Ishikawa (cell line): ENCODE results near the gene MRPS15.

Experiments
- CEBPB ChIP-seq: IDR thresholded peaks from 2 replicates; pipeline ENCODE4 v1.6.1; 2012
- CREB1 ChIP-seq: IDR thresholded peaks from 2 replicates; pipeline ENCODE4 v1.6.1; 2012; ENCODE audit warnings: low read depth
- EGR1 ChIP-seq: IDR thresholded peaks from 2 replicates; pipeline ENCODE4 v1.6.1; 2012
- EP300 ChIP-seq: IDR thresholded peaks from 2 replicates; pipeline ENCODE4 v1.6.1; 2012; ENCODE audit warnings: borderline replicate concordance
- FOXM1 ChIP-seq: IDR thresholded peaks from 2 replicates; pipeline ENCODE4 v1.6.1; 2012; ENCODE audit warnings: low read depth, borderline replicate concordance
- MAX ChIP-seq: IDR thresholded peaks from 2 replicates; pipeline ENCODE4 v1.6.1; 2012
- NFIC ChIP-seq: IDR thresholded peaks from 2 replicates; pipeline ENCODE4 v1.6.1; 2012
- RAD21 ChIP-seq: IDR thresholded peaks from 2 replicates; pipeline ENCODE4 v1.6.1; 2012; ENCODE audit warnings: low read depth
- TAF1 ChIP-seq: IDR thresholded peaks from 2 replicates; pipeline ENCODE4 v1.6.1; 2012; ENCODE audit warnings: low read depth, mild to moderate bottlenecking
- TCF12 ChIP-seq: IDR thresholded peaks from 2 replicates; pipeline ENCODE4 v1.6.1; 2012; ENCODE audit warnings: low read depth
- TEAD4 ChIP-seq: IDR thresholded peaks from 2 replicates; pipeline ENCODE4 v1.6.1; 2012
- USF1 ChIP-seq: IDR thresholded peaks from 2 replicates; pipeline ENCODE4 v1.6.1; 2012
- YY1 ChIP-seq: IDR thresholded peaks from 2 replicates; pipeline ENCODE4 v1.6.1; 2012; ENCODE audit warnings: low read depth
- ZBTB7A ChIP-seq: IDR thresholded peaks from 2 replicates; pipeline ENCODE4 v1.6.1; 2012; ENCODE audit warnings: low read depth
- TF ChIP-seq, protein P1 (sequence below): IDR thresholded peaks from 2 replicates; pipeline ENCODE4 v1.6.1; 2012; ENCODE audit warnings: low read depth, mild to moderate bottlenecking

MRPS15 gene

GRCh38 chr1:36467700-36468455, 3.7 kb upstream of the MRPS15 start:
- TF ChIP-seq EGR1, result no peak
- TF ChIP-seq TAF1, result no peak
- no peak for TF ChIP-seq ZBTB7A

- TF ChIP-seq RAD21, result no peak
- TF ChIP-seq CREB1, result no peak
- TF ChIP-seq USF1, result no peak
- no peak for TF ChIP-seq TAF1
- TF ChIP-seq, protein P1, sequence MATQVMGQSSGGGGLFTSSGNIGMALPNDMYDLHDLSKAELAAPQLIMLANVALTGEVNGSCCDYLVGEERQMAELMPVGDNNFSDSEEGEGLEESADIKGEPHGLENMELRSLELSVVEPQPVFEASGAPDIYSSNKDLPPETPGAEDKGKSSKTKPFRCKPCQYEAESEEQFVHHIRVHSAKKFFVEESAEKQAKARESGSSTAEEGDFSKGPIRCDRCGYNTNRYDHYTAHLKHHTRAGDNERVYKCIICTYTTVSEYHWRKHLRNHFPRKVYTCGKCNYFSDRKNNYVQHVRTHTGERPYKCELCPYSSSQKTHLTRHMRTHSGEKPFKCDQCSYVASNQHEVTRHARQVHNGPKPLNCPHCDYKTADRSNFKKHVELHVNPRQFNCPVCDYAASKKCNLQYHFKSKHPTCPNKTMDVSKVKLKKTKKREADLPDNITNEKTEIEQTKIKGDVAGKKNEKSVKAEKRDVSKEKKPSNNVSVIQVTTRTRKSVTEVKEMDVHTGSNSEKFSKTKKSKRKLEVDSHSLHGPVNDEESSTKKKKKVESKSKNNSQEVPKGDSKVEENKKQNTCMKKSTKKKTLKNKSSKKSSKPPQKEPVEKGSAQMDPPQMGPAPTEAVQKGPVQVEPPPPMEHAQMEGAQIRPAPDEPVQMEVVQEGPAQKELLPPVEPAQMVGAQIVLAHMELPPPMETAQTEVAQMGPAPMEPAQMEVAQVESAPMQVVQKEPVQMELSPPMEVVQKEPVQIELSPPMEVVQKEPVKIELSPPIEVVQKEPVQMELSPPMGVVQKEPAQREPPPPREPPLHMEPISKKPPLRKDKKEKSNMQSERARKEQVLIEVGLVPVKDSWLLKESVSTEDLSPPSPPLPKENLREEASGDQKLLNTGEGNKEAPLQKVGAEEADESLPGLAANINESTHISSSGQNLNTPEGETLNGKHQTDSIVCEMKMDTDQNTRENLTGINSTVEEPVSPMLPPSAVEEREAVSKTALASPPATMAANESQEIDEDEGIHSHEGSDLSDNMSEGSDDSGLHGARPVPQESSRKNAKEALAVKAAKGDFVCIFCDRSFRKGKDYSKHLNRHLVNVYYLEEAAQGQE, result no peak
- TF ChIP-seq TCF12, result no peak
- no peak for TF ChIP-seq TEAD4
- no peak for TF ChIP-seq MAX
- TF ChIP-seq EP300, result no peak
- TF ChIP-seq YY1, result no peak
- TF ChIP-seq FOXM1, result no peak
- TF ChIP-seq CEBPB, result no peak
- TF ChIP-seq EGR1, result no peak
- TF ChIP-seq ZBTB7A, result no peak
- TF ChIP-seq NFIC, result no peak
These were observed 2.8 kb upstream of the MRPS15 start for GRCh38 chr1:36467027-36467410.

- no peak for TF ChIP-seq EGR1
- TF ChIP-seq NFIC, result no peak
- no peak for TF ChIP-seq ZBTB7A
- no peak for TF ChIP-seq CEBPB
- TF ChIP-seq TEAD4, result no peak
- TF ChIP-seq MAX, result no peak
- TF ChIP-seq, protein P1, result no peak
- TF ChIP-seq YY1, result no peak
- no peak for TF ChIP-seq TAF1
These were observed 2.3 kb upstream of the MRPS15 start for GRCh38 chr1:36466370-36467026.

GRCh38 chr1:36465731-36466369, 1.7 kb upstream of the MRPS15 start:
- TF ChIP-seq TEAD4 (no peak), CREB1 (no peak)

- no peak for TF ChIP-seq USF1
- TF ChIP-seq CREB1, result no peak
- TF ChIP-seq ZBTB7A, result no peak
- no peak for TF ChIP-seq FOXM1
- no peak; the same call in 1 of the 2 replicates for TF ChIP-seq EP300
- no peak for TF ChIP-seq TAF1
- no peak for TF ChIP-seq YY1
- TF ChIP-seq NFIC, result no peak
- TF ChIP-seq, protein P1, result no peak
- TF ChIP-seq TCF12, result no peak
- TF ChIP-seq TEAD4, result no peak
- TF ChIP-seq EGR1, result no peak
- no peak for TF ChIP-seq MAX
- TF ChIP-seq CEBPB, result no peak
- TF ChIP-seq RAD21, result no peak
These were observed 615 bp upstream of the MRPS15 start for GRCh38 chr1:36464605-36465393.
